Effector CD4-positive, alpha-beta T cell (primary cell): ENCODE results near the gene CAMK4.
"Not testable (repeated sequence)": the region's sequence is repeated elsewhere in the genome, so short reads cannot be mapped to it uniquely, and the experiment has no call there.

Experiments
- DNase-seq: peaks from one replicate; pipeline ENCODE4 v3.0.0-alpha.2; 2020

Gene CAMK4

DNA sequence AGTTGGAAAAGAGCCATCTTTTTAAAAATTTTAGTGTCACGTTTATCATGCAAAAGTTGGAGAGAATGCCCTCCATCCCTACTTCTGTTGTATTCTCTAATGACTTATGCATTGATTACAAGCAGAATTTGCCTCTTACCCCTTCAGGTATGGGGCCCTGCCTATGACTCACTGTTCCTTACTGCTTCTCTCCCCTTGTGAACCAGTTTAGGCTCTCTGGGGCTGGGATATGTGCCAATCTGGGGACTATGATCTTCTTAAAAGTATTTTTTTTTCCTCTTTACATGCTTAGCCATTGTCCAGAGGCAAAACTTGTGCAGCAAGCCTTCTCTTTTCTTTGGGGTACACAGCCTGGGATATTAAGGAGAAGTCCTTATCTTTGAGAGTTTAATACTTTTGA, 37.4 kb downstream of the CAMK4 start:
- no peak for DNase-seq

GRCh38 chr5:111262153-111262552, 38.0 kb downstream of the CAMK4 start:
- DNase-seq: no peak

- DNase-seq: no peak
These were observed 38.6 kb downstream of the CAMK4 start for GRCh38 chr5:111262815-111263214.

GRCh38 chr5:111266491-111266890, 42.3 kb downstream of the CAMK4 start:
- no peak for DNase-seq

DNA sequence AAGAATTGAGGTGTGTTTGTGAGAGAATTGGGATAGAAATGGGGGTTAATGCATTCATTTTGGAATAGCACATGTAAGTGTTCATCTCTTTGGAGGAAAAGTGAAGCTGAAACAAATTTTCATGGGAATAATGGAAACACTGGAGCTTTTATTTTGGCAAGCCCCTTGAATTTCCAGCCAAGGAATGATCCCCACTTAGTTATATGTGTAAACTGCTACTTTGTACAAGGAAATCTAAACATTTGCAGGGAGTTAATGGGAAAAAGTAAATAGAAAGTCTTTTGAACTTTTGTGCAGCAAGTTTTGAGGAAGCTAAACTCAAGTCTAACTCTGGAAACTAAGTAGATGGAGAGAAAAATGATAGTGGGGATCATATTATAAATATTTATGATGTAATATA, 44.1 kb downstream of the CAMK4 start:
- DNase-seq: no peak

GRCh38 chr5:111271885-111272284, 47.7 kb downstream of the CAMK4 start:
- no peak for DNase-seq

- DNase-seq: no peak
These were observed 52.9 kb downstream of the CAMK4 start for GRCh38 chr5:111277061-111277460.

DNA sequence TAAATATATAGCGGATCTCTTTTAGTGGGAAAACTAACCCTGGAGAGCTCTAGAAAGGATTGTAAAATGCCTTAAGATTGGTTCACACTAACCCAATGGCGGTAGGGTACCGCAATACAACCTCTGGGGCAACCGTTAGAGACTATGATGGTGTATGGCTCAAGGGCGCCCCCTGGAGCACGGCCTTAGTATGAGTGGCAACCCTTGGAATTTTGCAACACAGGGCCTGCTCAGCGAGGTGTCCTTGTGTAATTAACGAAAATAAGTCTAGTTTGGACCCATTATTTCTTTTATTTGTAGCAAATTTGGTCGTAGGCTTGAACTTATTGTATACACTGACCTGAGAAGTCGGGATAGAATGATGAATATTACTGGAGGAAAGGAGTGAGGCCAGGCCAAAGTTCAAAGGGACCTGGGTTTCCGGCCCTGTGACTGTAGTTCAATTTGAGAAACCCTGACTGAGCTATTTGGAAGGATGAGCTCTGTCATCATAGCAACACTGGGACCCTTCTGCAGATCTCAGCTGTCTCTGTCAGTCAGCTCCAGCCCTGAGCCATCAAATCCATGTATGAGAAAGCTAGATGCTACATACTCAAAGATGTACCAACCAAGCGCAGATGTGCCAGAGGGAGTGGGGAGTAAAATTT, 54.8 kb downstream of the CAMK4 start:
- peak; percentile 88 for DNase-seq

DNA sequence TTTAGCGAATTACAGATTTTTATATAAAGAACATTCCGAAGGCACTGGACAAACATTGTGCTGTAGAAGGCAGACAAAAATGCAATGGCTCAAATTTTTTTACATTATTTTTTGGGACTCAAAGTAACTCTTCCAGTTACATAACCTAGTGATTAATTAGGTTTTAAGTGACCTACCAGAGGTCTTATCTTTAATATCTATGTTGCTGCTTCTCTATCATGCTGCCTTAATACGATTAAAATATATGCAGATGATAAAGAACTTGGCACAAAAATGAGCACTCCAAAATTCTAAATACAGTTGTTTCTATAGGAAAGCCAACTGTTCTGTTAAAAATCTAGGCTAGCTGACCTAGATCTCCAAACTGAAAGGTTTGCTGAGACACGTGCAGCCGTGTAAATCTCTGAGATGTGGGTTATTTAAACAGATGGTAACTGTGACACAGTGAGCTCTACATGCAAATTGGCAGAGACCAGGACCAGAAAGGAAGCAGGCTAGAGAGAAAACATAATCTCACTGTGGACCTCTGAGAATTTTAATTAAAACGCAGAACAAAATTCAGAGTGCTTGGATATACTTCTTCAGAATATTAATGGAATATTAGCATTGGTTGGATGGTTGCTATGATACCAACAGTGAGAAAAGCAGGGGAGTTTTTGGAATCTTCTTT, 56.2 kb downstream of the CAMK4 start:
- DNase-seq: no peak

GRCh38 chr5:111282798-111283197, 58.6 kb downstream of the CAMK4 start:
- no peak for DNase-seq

GRCh38 chr5:111284825-111285224, 60.6 kb downstream of the CAMK4 start:
- DNase-seq: no peak

GRCh38 chr5:111294551-111294950, 70.4 kb downstream of the CAMK4 start:
- no peak for DNase-seq

DNA sequence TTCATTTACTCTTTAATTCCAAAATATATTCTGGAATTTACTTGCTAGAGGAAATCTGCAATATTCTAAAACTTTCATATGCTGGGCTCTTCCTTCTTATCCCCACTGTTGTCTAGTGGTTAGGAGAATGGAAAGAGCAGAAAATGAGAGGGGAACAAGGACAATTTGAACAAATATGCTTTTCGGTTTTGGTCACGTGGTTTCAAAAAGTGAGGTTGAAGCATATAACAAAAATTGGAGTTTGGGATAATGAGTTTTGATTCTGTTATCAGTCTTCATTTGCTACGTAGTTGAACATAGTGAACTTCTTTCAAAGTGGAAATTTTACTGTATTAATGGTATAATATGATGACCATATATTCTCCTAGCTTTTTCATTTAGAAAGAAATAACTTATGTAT, 71.5 kb downstream of the CAMK4 start:
- no peak for DNase-seq

DNA sequence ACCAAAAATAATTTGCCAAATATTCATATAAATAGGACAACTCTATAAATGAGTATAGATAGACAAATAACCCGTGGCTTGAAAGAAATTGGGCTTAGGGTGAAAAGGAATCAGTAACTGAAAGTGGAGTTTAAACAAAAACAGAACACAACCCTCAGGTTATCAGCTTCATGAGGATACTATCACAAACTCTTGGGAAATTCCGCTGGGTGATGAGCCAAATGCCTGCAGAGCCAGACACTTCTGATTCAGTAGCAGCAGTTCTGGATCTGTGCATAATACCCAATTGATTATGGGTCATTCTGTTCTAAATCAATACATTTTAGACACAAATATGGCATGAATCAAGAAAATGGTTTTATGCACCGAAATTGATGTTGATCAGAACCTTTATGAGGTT, 72.4 kb downstream of the CAMK4 start:
- DNase-seq: no peak

GRCh38 chr5:111299067-111299481, 74.9 kb downstream of the CAMK4 start:
- DNase-seq: no peak

GRCh38 chr5:111299831-111300432, 75.7 kb downstream of the CAMK4 start:
- DNase-seq: no peak

DNA sequence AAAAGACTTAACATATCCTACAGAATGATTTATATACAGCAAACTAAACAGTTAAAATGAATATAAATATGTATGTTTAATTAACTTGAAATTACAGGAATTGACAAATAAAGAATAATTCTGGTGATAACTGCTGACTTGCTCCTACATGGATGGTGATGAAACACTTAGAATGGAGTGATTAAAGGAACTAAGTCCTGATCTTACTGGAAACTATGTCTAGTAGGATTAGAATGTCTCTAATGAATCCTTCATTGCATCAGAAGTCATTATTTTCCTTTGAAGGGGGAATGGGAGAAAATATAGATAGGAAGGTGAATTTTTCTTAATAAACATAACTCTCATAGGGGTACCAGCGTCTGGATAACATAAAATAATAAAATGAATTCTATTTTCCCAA, 77.1 kb downstream of the CAMK4 start:
- no peak for DNase-seq

DNA sequence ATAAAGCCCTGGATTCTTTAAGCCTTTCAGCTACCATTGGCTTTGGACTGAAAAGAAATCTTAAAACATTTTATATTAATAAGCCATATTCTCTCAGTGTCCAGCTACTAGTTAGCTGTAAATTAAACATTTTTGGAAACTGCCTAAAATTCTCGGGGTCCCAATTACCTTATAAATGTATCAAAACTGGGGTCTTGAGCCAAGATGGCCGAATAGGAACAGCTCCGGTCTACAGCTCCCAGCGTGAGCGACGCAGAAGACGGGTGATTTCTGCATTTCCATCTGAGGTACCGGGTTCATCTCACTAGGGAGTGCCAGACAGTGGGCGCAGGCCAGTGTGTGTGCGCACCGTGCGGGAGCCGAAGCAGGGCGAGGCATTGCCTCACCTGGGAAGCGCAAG, 77.9 kb downstream of the CAMK4 start:
- DNase-seq: not testable (repeated sequence)

- DNase-seq: no peak
These were observed 84.8 kb downstream of the CAMK4 start for GRCh38 chr5:111308951-111309350.

- no peak for DNase-seq
These were observed 85.2 kb downstream of the CAMK4 start for GRCh38 chr5:111309384-111309783.

GRCh38 chr5:111310711-111311620, 86.8 kb downstream of the CAMK4 start:
- DNase-seq: no peak

- no peak for DNase-seq
These were observed 87.5 kb downstream of the CAMK4 start for GRCh38 chr5:111311666-111312065.

DNA sequence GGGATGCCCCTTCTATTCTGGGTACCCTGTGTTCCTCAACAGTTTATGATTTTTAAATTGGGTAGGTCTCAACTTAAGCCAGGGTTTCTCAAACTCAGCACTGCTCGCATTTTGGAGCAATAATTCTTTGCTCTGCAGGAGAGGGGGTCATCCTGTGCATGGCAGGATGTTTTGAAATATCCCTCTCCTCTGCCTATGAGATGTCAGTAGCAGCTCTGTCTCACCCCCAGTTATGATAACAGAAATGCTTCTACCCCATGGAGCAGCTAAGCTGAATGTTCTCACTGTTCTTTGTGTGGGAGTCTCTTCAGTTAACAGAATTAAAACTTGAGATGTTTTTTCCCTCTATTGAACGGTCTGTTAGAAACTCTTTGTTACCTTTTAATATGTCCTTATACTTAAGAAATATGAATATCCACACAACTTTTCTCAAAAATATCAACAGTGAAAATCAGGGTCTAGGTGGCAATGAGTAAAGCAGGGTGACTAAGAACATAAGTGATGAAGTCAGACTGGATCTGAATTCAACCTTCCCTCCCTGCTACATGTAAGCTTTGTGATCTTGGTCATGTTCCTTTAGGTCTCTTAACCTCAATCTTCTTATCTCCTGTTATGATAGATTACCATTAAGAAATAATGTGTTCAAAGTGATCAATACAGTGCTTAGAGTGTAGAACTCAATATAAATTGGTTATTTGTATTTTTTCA, 89.0 kb downstream of the CAMK4 start:
- no peak for DNase-seq
